Ramos (cell line): Measurements from ENCODE around the gene SOWAHB.

ENCODE experiments used
- in situ Hi-C: fragments of 300-500 bp; cut with MboI; formaldehyde crosslinking; loops from one replicate; pipeline ENCODE4 v1.14.3; 2022; ENCODE audit warnings: low sequenced_read_pairs; ENCODE audit not compliant: unreplicated experiment

Gene SOWAHB, protein sequence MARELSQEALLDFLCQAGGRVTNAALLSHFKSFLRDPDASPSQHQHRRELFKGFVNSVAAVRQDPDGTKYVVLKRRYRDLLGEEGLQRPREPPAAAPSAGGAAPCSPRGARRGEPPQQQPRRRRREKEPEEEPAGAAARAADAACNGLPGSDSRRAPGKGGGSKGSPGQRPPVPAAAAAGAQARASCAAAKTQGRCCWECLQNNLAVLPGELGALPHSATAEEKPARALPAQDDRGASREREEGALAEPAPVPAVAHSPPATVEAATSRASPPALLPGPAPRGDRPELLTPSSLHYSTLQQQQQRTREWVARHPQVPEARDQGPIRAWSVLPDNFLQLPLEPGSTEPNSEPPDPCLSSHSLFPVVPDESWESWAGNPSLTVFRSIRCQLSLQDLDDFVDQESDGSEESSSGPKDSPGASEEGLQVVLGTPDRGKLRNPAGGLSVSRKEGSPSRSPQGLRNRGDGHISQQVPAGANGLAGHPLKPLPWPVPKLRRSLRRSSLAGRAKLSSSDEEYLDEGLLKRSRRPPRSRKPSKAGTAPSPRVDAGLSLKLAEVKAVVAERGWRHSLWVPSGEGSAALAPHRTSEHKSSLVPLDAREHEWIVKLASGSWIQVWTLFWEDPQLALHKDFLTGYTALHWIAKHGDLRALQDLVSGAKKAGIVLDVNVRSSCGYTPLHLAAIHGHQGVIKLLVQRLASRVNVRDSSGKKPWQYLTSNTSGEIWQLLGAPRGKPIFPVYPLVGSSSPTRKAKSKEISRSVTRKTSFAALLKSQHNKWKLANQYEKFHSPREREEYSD

GRCh38 chr4:76897536-76898384 is at the start of gene SOWAHB:
TSS of gene SOWAHB (minus strand) at chr4:76898144. CDS start at chr4:76897849, 295 bp downstream.
- in situ Hi-C loops, result no loop called here

- in situ Hi-C loops, result no loop called here
These were observed 49.4 kb upstream of the SOWAHB start for GRCh38 chr4:76947369-76947768.

GRCh38 chr4:76943790-76944189 is 45.8 kb upstream of the SOWAHB start:
- in situ Hi-C loops, result no loop called here

- in situ Hi-C loops, result no loop called here
These were observed 45.2 kb upstream of the SOWAHB start for GRCh38 chr4:76943129-76943620.

DNA sequence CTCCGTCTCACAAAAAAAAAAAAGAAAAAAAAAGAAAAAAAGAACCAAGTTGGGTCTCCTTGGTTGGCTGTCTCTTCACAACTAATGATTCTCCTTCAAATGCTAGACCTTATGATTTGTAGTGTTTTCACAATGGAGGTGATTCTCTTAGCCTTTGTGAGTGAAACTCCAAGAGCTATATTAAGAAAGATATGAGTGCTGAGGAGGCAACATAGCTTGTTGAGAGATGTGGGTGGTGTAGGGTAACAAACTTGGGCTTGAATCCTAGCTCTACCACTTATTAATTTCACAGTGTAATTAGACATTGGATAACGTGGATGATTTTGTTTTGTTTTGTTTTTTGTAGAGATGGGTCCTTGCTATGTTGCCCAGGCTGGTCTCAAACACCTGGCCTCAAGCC is 41.2 kb upstream of the SOWAHB start:
- in situ Hi-C loops, result no loop called here

GRCh38 chr4:76931576-76932276 is 33.8 kb upstream of the SOWAHB start:
- in situ Hi-C loops, result no loop called here

- in situ Hi-C loops, result no loop called here
These were observed 33.1 kb upstream of the SOWAHB start for GRCh38 chr4:76931087-76931486.

DNA sequence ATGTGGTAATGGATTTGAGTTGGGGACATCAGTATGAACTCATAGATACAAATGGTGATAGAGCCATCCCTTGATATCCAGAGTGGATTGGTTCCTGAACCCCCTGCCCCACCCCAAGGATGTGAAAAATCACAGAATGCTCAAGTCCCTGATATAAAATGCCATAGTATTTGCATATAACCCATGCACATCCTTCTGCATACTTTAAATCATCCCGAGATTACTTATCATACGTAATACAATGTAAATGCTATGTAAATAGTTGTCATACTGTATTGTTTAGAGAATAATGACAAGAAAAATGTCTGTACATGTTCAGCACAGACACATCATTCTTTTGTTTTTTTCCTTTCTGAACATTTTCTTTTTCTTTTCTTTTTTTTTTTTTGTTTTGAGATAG is 32.7 kb upstream of the SOWAHB start:
- in situ Hi-C loops, result no loop called here

- in situ Hi-C loops, result no loop called here
These were observed 28.9 kb upstream of the SOWAHB start for GRCh38 chr4:76926841-76927240.

GRCh38 chr4:76923619-76924357 is 25.8 kb upstream of the SOWAHB start:
- in situ Hi-C loops, result no loop called here

DNA sequence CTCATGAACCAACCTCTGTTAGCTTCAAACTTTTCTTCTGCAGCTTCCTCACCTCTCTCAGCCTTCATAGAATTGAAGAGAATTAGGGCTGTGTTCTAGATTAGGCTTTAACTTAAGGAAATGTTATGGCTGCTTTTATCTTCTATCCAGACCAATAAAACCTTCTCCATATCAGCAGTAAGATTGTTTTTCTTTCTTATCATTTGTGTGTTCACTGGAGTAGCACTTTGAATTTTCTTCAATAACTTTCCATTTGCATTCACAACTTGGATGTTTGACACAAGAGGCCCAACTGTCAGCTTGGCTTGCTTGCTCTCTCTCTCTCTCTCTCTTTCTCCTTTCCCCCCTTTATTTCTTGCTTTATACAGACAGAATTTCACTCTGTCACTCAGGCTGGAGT is 22.8 kb upstream of the SOWAHB start:
- in situ Hi-C loops, result no loop called here

GRCh38 chr4:76909711-76910110 is 11.8 kb upstream of the SOWAHB start:
- in situ Hi-C loops, result no loop called here

- in situ Hi-C loops, result no loop called here
These were observed 7.6 kb upstream of the SOWAHB start for GRCh38 chr4:76905521-76905920.

- in situ Hi-C loops, result no loop called here
These were observed 6.8 kb upstream of the SOWAHB start for GRCh38 chr4:76904646-76905190.

DNA sequence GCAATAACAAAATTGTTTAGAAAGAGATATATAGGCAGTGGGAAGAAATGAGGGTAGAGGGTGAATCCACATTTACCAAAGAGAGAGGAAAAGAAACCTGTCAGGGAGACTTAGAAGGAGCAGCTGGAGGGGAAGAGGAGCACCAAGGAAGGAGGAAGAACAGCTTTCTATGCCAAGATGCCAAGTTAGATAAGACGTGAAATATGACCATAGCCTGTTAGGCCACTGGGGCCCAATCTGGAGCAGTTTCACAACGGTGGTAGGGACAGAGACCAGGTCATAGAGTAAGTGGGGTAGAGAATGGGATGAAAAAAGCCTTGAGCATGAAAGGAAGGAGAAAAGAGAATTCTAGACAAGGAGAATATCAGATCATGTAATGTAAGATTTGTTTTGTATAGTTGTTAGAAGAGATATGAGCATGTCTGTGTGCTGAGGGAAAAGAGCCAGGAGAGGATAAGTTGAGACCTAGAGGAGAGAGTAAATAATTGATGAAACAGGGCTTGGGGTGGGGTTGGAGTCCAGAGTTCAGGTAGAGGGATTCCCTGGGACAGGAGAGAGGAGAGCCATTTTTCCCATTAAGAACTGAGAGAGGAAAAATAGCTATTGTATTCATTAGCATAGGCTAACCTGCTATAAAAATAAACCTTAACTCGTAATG is 4.4 kb upstream of the SOWAHB start:
- in situ Hi-C loops, result no loop called here

- in situ Hi-C loops, result no loop called here
These were observed 1.2 kb upstream of the SOWAHB start for GRCh38 chr4:76898949-76899645.

DNA sequence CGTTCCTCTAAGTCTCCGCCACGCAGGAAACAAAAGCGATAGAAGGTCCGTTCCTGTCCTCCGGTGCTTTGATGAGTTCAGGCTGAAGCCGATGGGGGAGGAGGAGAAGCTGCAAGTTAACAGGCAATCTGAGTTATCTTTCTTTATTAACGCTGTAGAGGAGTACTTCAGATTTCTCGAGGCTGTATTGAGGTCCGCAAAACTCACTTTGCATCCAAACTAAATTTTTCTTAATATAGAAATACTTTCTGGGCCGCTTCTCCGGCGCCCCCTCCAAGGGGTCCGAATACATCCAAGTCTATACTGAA is 395 bp upstream of the SOWAHB start:
- in situ Hi-C loops, result no loop called here
